GM18502 (cell line): ENCODE data around the gene SLC16A11.
A peak's percentile ranks its signal among the peaks of the same experiment; 100 is the strongest.

Experiments
- ATAC-seq: cut with Tn5 transposase; IDR thresholded peaks from one replicate; pipeline ENCODE4 v1.9.1; 2021; ENCODE audit warnings: mild to moderate bottlenecking; ENCODE audit not compliant: unreplicated experiment, poor library complexity

Gene SLC16A11

GRCh38 chr17:7029096-7029495 lies 14.8 kb downstream of the SLC16A11 start:
- no peak for ATAC-seq

- no peak for ATAC-seq
Observed at GRCh38 chr17:7027335-7027734, 16.6 kb downstream of the SLC16A11 start.

GRCh38 chr17:7026471-7027115 lies 17.3 kb downstream of the SLC16A11 start:
- ATAC-seq, result no peak

- ATAC-seq, result no peak
Observed at GRCh38 chr17:7025245-7025644, 18.6 kb downstream of the SLC16A11 start.

GRCh38 chr17:7024402-7024785 lies 19.5 kb downstream of the SLC16A11 start:
- no peak for ATAC-seq

GRCh38 chr17:7023576-7024401 lies 20.1 kb downstream of the SLC16A11 start:
- ATAC-seq, result no peak

GRCh38 chr17:7022781-7023571 lies 20.9 kb downstream of the SLC16A11 start, which contains the start of gene BCL6B:
BCL6B (plus strand) TSS chr17:7023050; CDS start chr17:7023672, 622 bp downstream.
- ATAC-seq, result no peak

- peak; percentile 66 for ATAC-seq
Observed at GRCh38 chr17:7021993-7022778, 21.7 kb downstream of the SLC16A11 start.

GRCh38 chr17:7020894-7021664 lies 22.8 kb downstream of the SLC16A11 start:
- no peak for ATAC-seq

- ATAC-seq, result no peak
Observed at GRCh38 chr17:7019839-7020519, 23.9 kb downstream of the SLC16A11 start.

- no peak for ATAC-seq
Observed at GRCh38 chr17:7019367-7019766, 24.5 kb downstream of the SLC16A11 start.

GRCh38 chr17:7018331-7018964 lies 25.4 kb downstream of the SLC16A11 start:
- no peak for ATAC-seq

GRCh38 chr17:7017827-7018200 lies 26.1 kb downstream of the SLC16A11 start:
- ATAC-seq, result no peak

- no peak for ATAC-seq
Observed at GRCh38 chr17:7016886-7017826, 26.7 kb downstream of the SLC16A11 start.

GRCh38 chr17:7016418-7016817 lies 27.5 kb downstream of the SLC16A11 start:
- no peak for ATAC-seq

GRCh38 chr17:7014995-7015958 lies 28.6 kb downstream of the SLC16A11 start:
- ATAC-seq, result peak; percentile 16
